ENCODE data around the gene RAX2.

DNA sequence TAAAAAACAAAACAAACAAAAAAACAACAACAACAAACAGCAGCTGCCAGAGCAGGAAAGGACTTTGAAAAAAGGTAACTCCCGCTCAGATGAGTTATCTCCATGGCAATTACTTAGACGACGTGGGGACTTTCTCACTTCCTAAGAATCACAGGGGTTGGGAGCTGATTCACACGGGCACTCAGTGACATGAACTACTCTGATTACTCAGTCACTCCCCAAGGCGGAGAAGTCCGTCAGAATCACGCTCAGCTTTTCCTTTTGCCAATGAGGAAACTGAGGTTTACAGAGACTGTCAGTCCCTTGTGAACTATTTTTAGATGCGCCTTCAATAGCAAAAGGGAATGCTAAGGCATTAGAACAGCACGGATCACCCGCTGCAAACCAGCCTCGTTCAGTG, 46.4 kb upstream of the RAX2 start:
- TF ChIP-seq TAF1 (IDR thresholded peaks at IDR 0.05; ENCODE audit: low read depth) (no peak), MXI1 (conservative IDR thresholded peaks at IDR 0.05; ENCODE audit: poor library complexity, severe bottlenecking) (no peak), POLR2AphosphoS5 (IDR thresholded peaks at IDR 0.05) (no peak), RAD21 (conservative IDR thresholded peaks at IDR 0.05) (no peak)
- TF ChIP-seq, protein P1, sequence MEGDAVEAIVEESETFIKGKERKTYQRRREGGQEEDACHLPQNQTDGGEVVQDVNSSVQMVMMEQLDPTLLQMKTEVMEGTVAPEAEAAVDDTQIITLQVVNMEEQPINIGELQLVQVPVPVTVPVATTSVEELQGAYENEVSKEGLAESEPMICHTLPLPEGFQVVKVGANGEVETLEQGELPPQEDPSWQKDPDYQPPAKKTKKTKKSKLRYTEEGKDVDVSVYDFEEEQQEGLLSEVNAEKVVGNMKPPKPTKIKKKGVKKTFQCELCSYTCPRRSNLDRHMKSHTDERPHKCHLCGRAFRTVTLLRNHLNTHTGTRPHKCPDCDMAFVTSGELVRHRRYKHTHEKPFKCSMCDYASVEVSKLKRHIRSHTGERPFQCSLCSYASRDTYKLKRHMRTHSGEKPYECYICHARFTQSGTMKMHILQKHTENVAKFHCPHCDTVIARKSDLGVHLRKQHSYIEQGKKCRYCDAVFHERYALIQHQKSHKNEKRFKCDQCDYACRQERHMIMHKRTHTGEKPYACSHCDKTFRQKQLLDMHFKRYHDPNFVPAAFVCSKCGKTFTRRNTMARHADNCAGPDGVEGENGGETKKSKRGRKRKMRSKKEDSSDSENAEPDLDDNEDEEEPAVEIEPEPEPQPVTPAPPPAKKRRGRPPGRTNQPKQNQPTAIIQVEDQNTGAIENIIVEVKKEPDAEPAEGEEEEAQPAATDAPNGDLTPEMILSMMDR (IDR thresholded peaks at IDR 0.05; ENCODE audit: poor library complexity, severe bottlenecking), result no peak
- TF ChIP-seq, protein P2, sequence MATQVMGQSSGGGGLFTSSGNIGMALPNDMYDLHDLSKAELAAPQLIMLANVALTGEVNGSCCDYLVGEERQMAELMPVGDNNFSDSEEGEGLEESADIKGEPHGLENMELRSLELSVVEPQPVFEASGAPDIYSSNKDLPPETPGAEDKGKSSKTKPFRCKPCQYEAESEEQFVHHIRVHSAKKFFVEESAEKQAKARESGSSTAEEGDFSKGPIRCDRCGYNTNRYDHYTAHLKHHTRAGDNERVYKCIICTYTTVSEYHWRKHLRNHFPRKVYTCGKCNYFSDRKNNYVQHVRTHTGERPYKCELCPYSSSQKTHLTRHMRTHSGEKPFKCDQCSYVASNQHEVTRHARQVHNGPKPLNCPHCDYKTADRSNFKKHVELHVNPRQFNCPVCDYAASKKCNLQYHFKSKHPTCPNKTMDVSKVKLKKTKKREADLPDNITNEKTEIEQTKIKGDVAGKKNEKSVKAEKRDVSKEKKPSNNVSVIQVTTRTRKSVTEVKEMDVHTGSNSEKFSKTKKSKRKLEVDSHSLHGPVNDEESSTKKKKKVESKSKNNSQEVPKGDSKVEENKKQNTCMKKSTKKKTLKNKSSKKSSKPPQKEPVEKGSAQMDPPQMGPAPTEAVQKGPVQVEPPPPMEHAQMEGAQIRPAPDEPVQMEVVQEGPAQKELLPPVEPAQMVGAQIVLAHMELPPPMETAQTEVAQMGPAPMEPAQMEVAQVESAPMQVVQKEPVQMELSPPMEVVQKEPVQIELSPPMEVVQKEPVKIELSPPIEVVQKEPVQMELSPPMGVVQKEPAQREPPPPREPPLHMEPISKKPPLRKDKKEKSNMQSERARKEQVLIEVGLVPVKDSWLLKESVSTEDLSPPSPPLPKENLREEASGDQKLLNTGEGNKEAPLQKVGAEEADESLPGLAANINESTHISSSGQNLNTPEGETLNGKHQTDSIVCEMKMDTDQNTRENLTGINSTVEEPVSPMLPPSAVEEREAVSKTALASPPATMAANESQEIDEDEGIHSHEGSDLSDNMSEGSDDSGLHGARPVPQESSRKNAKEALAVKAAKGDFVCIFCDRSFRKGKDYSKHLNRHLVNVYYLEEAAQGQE (IDR thresholded peaks at IDR 0.05; ENCODE audit: borderline replicate concordance), result no peak
